Gastroesophageal sphincter (tissue), 4 donors: Measurements from ENCODE around the gene AUTS2. TPM values are rescaled to one million over a fixed set of nuclear protein-coding genes. Genes with fewer than 3 reads are reported as not detected.
A peak's percentile ranks its signal among the peaks of the same experiment; 100 is the strongest.

Source experiments
- ATAC-seq: fragments of 150-250 bp; one replicate; pipeline ENCODE4 v1.9.1; 2016; ENCODE audit warnings: mild to moderate bottlenecking, moderate library complexity
- H3K27ac ChIP-seq, 4 donors: fragments of 200-600 bp; sonication (generic) in 3 of 4; 1 replicate in 3 of 4; 2 replicates in 1 of 4; pipeline ENCODE4 v1.5.1; 2016 to 2019
- H3K27me3 ChIP-seq: fragments of 200-600 bp; sonication (generic); one replicate; pipeline ENCODE4 v1.5.1; 2019
- H3K36me3 ChIP-seq, 2 donors: fragments of 200-600 bp; sonication (generic); one replicate each; pipeline ENCODE4 v1.5.1; 2019; ENCODE audit warnings: control low read depth in 1 of 2
- H3K4me1 ChIP-seq, 3 donors: fragments of 200-600 bp; sonication (generic); 1 replicate in 2 of 3; 2 replicates in 1 of 3; pipeline ENCODE4 v1.5.1; 2016 to 2019; ENCODE audit warnings: control low read depth in 2 of 3
- H3K4me3 ChIP-seq, 2 donors: fragments of 200-600 bp; sonication (generic); one replicate each; pipeline ENCODE4 v1.5.1; 2019; ENCODE audit warnings: mild to moderate bottlenecking in 1 of 2, moderate library complexity in 1 of 2
- H3K9me3 ChIP-seq, 3 donors: fragments of 200-600 bp; sonication (generic); one replicate each; pipeline ENCODE4 v1.5.1; 2017 to 2019; ENCODE audit warnings: control low read depth in 2 of 3
- CTCF ChIP-seq, 4 experiments: fragments of 200-600 bp in 2 of 4; fragments of 450-650 bp in 2 of 4; sonication (generic) in 1 of 4; IDR thresholded peaks; one replicate each; pipeline ENCODE4 v1.5.1; 2017 to 2019; ENCODE audit warnings: antibody characterized with exemption in 4 of 4, mild to moderate bottlenecking in 2 of 4, moderate library complexity in 2 of 4
- EP300 ChIP-seq: sonication (generic); formaldehyde crosslinking; IDR thresholded peaks from one replicate; pipeline ENCODE4 v1.6.1; 2017; ENCODE audit warnings: antibody characterized with exemption, mild to moderate bottlenecking
- POLR2A ChIP-seq, 2 donors: fragments of 450-650 bp; IDR thresholded peaks; one replicate each; pipeline ENCODE4 v1.6.1; 2017; ENCODE audit warnings: antibody characterized with exemption in 2 of 2, mild to moderate bottlenecking in 2 of 2, moderate library complexity in 1 of 2
- POLR2AphosphoS5 ChIP-seq: sonication (generic); formaldehyde crosslinking; IDR thresholded peaks from one replicate; pipeline ENCODE4 v1.6.1; 2017; ENCODE audit warnings: antibody characterized with exemption
- WGBS, 2 donors: methylation state at CpG; one replicate each; pipeline ENCODE4 v1.1.5; 2018; ENCODE audit warnings: low coverage in 1 of 2; 5-methylcytosine and 5-hydroxymethylcytosine counted together
- total RNA-seq, 4 donors: library from RNA; depleted of rRNA; stranded (reverse); fragments of >200 nt; gene quantifications; one replicate each; pipeline ENCODE4 v1.1.0, GENCODE V29; 2016

Gene AUTS2
- total RNA-seq, 4 donors from 2014 or later, result 12.2 to 48.7 (median 44.1) TPM

- 51 to 71% methylated on average over 4 of the region's 4 CpGs for WGBS, 2 donors
- no peaks in the 10 kb centered on the region for H3K9me3 ChIP-seq
- no peaks in the 10 kb centered on the region for H3K27me3 ChIP-seq
- peaks cover 0 to 32% (median 5%) of the 10 kb centered on the region in 3 donors for H3K4me1 ChIP-seq
- TF ChIP-seq CTCF (IDR thresholded peaks at IDR 0.05), result no peak
- H3K36me3 ChIP-seq, result no peaks in the 10 kb centered on the region
- no peak overlapping the region for H3K27ac ChIP-seq
- H3K4me3 ChIP-seq, result no peak overlapping the region
- no peak for ATAC-seq
Observed at GRCh38 chr7:70376561-70377031, 778.3 kb downstream of the AUTS2 start.

- H3K4me1 ChIP-seq, result peaks cover 0 to 23% (median 5%) of the 10 kb centered on the region in 3 donors
- no peak overlapping the region for H3K4me3 ChIP-seq
- H3K27me3 ChIP-seq, result no peaks in the 10 kb centered on the region
- H3K9me3 ChIP-seq, result no peaks in the 10 kb centered on the region
- no peak overlapping the region for H3K27ac ChIP-seq
- TF ChIP-seq EP300 (no peak), CTCF (IDR thresholded peaks at IDR 0.05) (no peak), POLR2A (IDR thresholded peaks at IDR 0.05) (no peak), POLR2AphosphoS5 (no peak)
- WGBS, 2 donors, result 95 to 100% methylated on average over 2 to 7 of the region's 7 CpGs
- no peaks in the 10 kb centered on the region for H3K36me3 ChIP-seq
- ATAC-seq, result no peak
Observed at GRCh38 chr7:70377957-70378356, 779.7 kb downstream of the AUTS2 start.

GRCh38 chr7:70379210-70379609 lies 780.9 kb downstream of the AUTS2 start:
- peaks cover 0 to 28% (median 5%) of the 10 kb centered on the region in 3 donors for H3K4me1 ChIP-seq
- 76 to 82% methylated on average over 3 of the region's 9 CpGs for WGBS, 2 donors
- no peaks in the 10 kb centered on the region for H3K9me3 ChIP-seq
- H3K4me3 ChIP-seq, result no peak overlapping the region
- TF ChIP-seq POLR2A (IDR thresholded peaks at IDR 0.05) (no peak), POLR2AphosphoS5 (no peak), CTCF (IDR thresholded peaks at IDR 0.05) (no peak)
- no peaks in the 10 kb centered on the region for H3K27me3 ChIP-seq
- peak overlapping the region in 1 of 4 donors; percentile 68 for H3K27ac ChIP-seq
- no peaks in the 10 kb centered on the region for H3K36me3 ChIP-seq
- no peak for ATAC-seq

- H3K27ac ChIP-seq, result peak overlapping the region in 2 of 4 donors; percentile 61 to 68
- peak; percentile 64 for ATAC-seq
- TF ChIP-seq POLR2A (IDR thresholded peaks at IDR 0.05) (no peak), CTCF (IDR thresholded peaks at IDR 0.05) (no peak), POLR2AphosphoS5 (no peak), EP300 (no peak)
- no peaks in the 10 kb centered on the region for H3K36me3 ChIP-seq
- WGBS, 2 donors, result 35 to 51% methylated on average over 4 to 5 of the region's 9 CpGs
- H3K9me3 ChIP-seq, result no peaks in the 10 kb centered on the region
- H3K27me3 ChIP-seq, result no peaks in the 10 kb centered on the region
- H3K4me1 ChIP-seq, result peaks cover 0 to 24% (median 0%) of the 10 kb centered on the region in 3 donors
- no peak overlapping the region for H3K4me3 ChIP-seq
Observed at GRCh38 chr7:70380421-70381015, 782.2 kb downstream of the AUTS2 start.

GRCh38 chr7:70383066-70383782 lies 784.9 kb downstream of the AUTS2 start:
- WGBS, 2 donors, result 44 to 59% methylated on average over 3 of the region's 3 CpGs

More at GRCh38 chr7:70383066-70383782, 784.9 kb downstream of the AUTS2 start:
- no peak for ATAC-seq
- Histone ChIP-seq H3K27me3 (no peaks in the 10 kb centered on the region), H3K9me3 (no peaks in the 10 kb centered on the region), H3K4me3 (no peak overlapping the region), H3K36me3 (no peaks in the 10 kb centered on the region), H3K4me1 (peaks cover 0 to 41% (median 9%) of the 10 kb centered on the region in 3 donors), H3K27ac (no peak overlapping the region)
- no peak for TF ChIP-seq POLR2A (IDR thresholded peaks at IDR 0.05)
- TF ChIP-seq CTCF (IDR thresholded peaks at IDR 0.05), result no peak
- peak; percentile 43 for TF ChIP-seq POLR2AphosphoS5
- no peak for TF ChIP-seq EP300
